GM12801 (cell line): ENCODE results near the gene TCOF1.

ENCODE experiments used
- TF ChIP-seq, protein P1 (sequence below): IDR thresholded peaks from one replicate; pipeline ENCODE4 v1.5.1; 2011; ENCODE audit warnings: control low read depth; ENCODE audit not compliant: insufficient read length; ENCODE audit errors: extremely low read depth

TCOF1 gene

DNA sequence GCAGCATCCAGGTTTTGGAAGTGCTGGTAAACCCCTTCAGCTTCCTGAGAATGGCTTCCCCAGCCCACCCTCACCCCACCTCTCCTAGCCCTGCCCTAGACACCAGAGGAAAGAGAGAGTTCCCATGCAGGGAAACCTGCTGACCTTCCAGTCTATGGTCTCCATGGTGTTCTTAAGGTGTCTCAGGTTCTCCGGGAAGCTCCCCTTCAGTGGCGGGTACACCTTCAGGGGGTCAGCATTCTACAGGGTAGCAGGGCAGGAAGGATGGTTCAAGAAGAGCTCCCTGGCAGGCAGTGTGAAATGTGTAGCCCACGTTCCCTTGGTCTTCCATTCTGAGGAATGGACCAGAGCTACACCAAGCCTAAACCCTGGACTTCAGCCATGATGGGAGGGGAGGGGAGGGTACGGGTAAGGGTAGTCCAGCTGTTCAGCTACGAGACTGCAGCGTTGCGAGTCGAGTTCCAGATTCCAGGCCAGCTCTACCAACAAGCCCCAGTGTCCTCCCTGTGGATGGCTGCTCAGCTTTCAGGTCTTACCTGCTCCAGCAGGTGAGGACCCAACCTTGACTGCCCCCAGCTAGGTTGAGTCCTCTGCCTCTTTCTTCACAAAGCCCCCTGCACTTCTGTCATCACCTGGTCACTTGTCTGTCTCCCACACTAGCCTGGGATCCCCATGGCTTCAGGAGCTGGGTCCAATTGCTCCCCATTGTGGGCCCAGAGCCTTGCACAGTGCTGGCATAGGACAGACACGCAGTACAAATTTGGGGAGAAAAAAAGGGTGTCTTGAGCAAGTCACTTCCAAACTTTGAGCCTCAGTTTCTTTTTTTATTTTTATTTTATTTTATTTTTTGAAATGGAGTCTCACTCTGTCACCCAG lies 47.7 kb downstream of the TCOF1 start:
- TF ChIP-seq, protein P1, sequence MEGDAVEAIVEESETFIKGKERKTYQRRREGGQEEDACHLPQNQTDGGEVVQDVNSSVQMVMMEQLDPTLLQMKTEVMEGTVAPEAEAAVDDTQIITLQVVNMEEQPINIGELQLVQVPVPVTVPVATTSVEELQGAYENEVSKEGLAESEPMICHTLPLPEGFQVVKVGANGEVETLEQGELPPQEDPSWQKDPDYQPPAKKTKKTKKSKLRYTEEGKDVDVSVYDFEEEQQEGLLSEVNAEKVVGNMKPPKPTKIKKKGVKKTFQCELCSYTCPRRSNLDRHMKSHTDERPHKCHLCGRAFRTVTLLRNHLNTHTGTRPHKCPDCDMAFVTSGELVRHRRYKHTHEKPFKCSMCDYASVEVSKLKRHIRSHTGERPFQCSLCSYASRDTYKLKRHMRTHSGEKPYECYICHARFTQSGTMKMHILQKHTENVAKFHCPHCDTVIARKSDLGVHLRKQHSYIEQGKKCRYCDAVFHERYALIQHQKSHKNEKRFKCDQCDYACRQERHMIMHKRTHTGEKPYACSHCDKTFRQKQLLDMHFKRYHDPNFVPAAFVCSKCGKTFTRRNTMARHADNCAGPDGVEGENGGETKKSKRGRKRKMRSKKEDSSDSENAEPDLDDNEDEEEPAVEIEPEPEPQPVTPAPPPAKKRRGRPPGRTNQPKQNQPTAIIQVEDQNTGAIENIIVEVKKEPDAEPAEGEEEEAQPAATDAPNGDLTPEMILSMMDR, result no peak

DNA sequence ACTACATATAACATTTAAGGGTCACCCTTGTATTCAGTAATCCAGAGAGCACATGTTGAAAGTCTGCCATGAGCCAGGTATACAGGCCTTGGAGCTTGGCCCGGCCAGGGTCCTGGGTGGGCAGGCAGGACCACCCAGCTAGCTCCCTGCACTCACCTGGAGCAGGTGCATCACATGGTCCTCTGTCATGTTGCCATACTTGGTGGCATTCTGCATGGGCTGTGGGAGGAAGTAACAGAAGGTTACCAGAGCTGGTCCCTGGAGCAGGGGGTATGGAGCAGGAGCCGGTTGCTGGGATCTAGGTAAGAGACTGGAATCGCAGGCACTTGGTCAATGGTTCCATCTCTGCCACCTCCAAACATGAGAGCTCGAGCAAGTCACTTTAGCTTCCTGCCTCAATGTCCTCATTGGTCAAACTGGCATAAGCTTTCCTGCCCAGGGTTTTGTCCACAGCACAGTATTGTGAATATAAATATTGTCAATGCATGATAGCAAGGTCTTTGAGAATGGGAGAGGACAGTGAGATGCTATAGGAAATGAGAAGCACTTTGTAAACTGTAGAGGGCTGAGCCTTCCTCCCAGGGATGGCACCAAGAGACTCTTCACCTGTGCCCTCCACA lies 48.7 kb downstream of the TCOF1 start:
- TF ChIP-seq, protein P1, result no peak

DNA sequence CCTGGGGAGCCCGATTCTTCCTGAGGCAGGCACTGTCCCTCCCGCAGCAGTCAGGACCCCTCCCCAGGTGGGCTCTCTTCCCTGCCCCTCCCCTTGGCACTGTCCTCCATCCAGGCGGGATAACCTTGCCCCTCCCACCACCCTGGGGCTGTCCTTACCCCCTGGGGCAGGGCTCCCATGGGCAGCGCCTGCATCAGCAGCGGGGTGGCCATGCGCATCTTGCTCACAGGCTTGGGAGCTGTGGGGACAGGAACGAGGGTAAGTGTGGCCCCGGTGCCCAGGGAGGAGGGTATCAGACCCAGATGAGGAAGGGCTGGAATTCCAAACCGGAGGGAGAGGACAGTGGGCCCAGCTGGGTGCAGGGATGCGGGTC lies 49.2 kb downstream of the TCOF1 start:
- TF ChIP-seq, protein P1, result no peak

DNA sequence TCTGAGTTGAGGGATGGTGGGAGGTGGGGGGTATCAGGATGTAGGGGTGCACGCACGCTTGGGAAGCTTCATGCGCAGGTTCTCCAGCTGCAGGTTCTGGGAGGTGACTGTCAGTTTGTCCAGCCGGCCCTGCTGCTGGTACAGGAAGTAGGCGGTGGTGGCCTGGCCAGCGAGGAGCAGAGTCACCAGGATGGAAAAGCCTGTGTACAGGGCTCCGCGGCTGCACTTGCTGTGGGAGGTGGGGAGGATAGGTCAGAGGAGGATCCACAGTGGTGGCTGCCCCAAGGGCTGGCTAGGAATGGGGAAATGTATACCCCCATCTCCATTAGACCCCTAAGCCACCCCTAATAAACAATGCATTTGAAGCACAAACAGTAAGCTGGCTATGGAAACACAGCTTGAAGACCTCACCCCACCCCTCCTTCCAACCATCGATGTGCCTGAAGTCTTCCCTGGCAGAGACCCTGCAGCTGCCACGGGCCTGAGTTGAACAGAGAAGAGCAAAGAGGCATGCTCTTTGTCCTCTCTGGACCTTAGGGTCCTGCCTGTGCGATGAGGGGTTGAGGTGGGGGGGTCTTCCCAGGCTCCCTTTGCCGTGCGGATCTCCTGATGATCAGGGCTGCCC lies 49.7 kb downstream of the TCOF1 start:
- TF ChIP-seq, protein P1, result no peak

DNA sequence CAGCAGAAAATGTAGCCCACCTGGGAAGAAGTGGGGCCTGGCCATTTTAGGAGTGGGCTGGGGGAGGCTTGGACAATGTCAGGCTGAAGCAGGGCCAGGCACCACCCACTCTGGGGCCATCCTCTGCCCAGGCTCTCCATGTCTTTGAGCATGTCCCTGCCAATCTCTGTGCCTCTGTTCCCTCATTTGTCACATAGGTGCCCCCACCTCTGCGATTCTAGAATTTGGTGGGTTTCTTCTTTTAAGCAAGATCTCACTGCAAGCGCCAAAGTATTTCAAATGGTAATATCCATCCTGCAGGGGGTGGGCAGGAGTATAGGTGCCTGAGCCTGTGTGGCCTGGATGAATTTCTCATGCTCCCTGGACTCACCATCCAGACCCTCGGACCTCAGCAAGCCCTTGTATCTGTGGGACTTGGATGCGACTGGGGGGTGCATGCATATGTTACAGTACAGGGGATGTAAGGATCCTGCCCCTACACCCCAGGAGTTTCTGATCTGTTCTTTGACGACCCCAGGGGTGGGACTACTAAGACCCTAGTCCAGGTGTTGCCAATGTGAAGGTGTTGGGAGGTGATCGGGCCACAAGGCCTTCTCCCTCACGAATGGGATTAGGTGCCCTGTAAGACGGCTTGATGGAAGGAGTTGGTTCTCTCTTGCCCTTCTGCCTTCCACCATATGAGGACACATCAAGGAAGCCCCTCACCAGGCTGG lies 50.9 kb downstream of the TCOF1 start:
- TF ChIP-seq, protein P1, result no peak

DNA sequence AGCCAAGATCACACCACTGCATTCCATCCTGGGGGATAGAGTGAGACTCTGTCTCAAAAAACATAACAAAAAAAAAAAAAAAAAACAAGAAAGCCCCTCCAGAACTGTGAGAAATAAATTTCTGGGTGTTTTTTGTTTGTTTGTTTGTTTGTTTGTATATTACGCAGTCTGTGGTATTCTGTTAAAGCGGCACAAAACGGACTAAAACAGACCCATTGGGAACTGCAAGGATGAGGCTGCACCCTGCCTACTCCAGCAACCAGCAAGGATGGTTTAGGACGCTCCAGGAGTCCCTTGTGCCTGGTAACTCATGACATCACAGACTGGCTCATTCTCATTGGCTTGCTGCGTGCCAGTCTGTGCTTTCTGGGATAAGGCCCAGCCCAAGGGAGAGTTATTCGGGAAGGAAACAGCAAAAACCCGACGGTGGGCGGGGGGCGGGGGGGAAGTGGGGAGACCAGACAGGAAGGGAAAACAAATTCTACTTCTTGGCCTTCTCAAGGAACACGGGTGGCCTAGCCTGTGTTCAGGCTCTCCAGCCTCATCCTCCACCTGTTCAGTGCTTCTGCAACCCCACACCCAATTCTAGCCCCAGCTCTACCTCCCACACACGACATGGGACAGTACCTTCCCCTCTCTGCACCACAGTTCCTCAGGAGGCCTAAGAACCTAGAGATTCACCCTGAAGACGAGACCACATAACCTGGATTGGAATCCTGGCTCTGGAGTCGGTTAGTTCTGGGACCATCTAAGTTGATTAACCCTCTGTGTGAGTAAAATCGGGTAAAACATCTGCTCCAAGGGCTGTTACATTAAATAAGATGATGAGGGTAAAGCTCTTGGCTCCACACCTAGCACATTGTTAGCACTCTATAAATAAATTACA lies 52.4 kb downstream of the TCOF1 start:
- TF ChIP-seq, protein P1, result no peak
